ENCODE measurements around the gene ACE. TPM values are rescaled to one million over a fixed set of nuclear protein-coding genes. Genes with fewer than 3 reads are reported as not detected.

Gene ACE
- total and polyA plus RNA-seq, 4 donors, result 6.3 to 15.4 (median 11.3) TPM

DNA sequence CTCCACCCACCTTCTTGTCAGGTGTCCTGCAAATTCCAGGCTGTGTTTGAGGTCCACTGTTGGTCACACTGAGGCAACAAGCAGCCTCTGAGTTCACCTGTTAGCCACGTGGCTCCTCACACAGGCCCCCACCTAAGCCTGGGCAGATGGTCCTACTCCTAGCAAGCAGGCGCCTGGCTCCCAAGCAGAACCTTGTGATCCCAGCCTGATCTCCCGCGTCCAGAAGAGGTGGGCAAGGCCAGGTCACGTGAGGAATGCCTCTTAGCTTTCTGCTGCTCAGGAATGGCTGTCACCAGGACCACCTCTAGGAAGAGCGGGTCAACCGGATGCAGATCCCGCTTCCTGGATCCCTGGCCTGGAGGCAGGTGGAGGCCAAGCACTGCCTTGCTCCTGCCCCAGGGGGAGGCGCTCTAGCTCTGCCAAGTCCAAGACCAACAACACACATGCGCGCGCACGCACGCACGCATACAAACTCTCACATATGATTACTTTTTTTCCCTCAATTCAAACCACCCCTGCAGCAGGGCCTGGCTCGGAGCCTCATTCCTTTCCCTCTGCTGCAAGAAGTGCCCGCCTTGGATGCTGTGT lies 40.2 kb upstream of the ACE start:
- DNase-seq (ENCODE audit: low read depth in 4 of 6, low spot score in 6 of 6), result peak in 1 of 6 donors; percentile 57
- peaks cover 57% of the 10 kb centered on the region for H3K36me3 ChIP-seq (ENCODE audit: control insufficient read depth, insufficient read depth, low read length)
- H3K4me3 ChIP-seq (ENCODE audit: low read depth, low read length), result no peak overlapping the region
- 85% methylated on average over 11 of the region's 17 CpGs for WGBS (ENCODE audit: insufficient coverage)
- H3K4me1 ChIP-seq (ENCODE audit: control insufficient read depth, insufficient read depth, low read length), result peaks cover 61% of the 10 kb centered on the region
- H3K27ac ChIP-seq (ENCODE audit: low read depth, low read length), result no peak overlapping the region
- no peaks in the 10 kb centered on the region for H3K27me3 ChIP-seq (ENCODE audit: control insufficient read depth, insufficient read depth, low read length)
- H3K9me3 ChIP-seq (ENCODE audit: control insufficient read depth, insufficient read depth, low read length), result no peaks in the 10 kb centered on the region

DNA sequence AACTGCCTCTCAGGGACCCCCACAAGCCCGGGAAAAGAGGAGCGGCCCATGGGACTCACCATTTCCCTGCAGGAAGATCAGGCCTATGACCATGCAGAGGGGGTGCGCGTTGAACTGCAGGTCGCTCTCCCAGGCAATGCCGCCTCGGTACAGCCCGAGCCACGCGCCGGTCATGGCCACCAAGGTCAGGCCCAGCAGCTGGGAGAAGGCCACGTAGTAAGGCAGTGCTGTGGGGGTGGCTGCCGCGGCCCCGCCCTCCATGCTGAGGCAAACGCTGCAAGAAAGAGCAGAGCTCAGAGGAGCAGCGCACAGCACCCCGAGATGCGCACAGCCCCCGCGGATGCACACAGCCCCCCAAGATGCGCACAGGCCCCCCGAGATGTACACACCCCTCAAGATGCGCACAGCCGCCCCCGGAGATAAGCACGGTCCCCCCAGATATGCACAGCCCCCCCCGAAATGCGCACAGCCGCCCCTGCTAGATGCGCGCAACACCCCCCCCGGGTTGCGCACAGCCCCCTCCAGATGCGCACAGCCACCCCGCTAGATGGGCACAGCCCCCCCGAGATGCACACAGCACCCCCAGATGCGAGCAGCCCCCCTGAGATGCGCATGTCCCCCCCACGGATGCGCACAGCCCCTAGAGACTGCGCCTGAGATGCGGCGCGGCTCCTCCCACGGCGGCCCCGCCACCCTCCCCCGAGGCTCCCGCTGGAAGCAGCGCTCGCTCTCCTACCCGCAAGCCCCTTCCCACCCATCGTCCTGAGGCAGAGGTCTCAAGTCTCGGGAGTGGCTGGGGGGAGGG lies 39.4 kb upstream of the ACE start:
- Histone ChIP-seq H3K4me1 (ENCODE audit: control insufficient read depth, insufficient read depth, low read length) (peaks cover 61% of the 10 kb centered on the region), H3K9me3 (ENCODE audit: control insufficient read depth, insufficient read depth, low read length) (no peaks in the 10 kb centered on the region), H3K27me3 (ENCODE audit: control insufficient read depth, insufficient read depth, low read length) (no peaks in the 10 kb centered on the region), H3K27ac (ENCODE audit: low read depth, low read length) (no peak overlapping the region), H3K4me3 (ENCODE audit: low read depth, low read length) (no peak overlapping the region), H3K36me3 (ENCODE audit: control insufficient read depth, insufficient read depth, low read length) (peaks cover 60% of the 10 kb centered on the region)
- 37% methylated on average over 35 of the region's 55 CpGs for WGBS (ENCODE audit: insufficient coverage)
- DNase-seq (ENCODE audit: low read depth in 4 of 6, low spot score in 6 of 6), result peak in 1 of 6 donors; percentile 37

DNA sequence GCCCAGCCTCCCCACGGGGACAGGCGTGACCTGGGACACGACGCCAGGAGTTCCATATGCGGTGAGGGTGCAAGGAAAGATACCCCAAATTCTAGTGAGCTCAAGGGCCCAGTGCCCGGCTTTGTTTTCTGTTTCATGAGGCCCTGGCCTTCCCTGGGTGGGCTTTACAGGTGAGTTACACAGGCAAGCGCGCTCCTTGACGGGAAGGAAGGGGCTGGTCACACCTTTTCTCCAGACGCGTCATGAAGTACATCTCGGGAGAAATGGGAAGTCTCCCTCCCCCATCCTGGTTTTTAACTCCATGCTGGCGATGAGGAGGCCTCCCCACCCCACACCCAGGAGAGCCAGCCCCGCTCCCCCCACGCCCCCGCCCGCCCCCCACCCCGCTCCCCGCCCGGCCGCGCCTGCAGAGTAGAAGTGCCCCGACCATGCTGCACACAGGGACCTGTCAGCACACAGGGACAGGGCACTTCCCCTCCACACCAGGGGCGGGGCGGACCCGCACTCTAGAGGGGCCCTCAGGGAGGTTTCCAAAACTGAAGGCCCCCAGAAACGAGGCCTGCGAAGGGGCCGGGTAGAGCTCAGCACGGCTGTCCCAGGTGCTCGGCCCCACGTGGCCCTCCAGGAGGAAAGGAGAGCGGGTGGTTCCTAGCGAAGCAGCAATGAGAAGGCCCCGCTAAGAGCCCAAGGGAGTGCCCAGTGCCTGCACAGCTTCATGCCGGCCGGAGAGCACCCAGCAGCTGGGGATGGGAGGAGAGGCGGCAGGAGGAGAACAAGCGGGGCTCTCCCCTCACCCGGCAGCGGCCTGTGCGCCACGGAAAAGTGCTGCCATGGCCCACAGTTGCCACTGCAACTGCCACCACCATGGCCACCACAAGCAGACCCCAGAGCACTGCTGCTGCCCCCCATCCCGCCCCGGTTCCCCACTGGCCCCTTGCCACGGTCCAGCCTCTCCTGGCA lies 38.5 kb upstream of the ACE start:
- peak in 1 of 6 donors; percentile 47 for DNase-seq (ENCODE audit: low read depth in 4 of 6, low spot score in 6 of 6)
- Histone ChIP-seq H3K27ac (ENCODE audit: low read depth, low read length) (no peak overlapping the region), H3K4me1 (ENCODE audit: control insufficient read depth, insufficient read depth, low read length) (peaks cover 58% of the 10 kb centered on the region), H3K9me3 (ENCODE audit: control insufficient read depth, insufficient read depth, low read length) (no peaks in the 10 kb centered on the region), H3K36me3 (ENCODE audit: control insufficient read depth, insufficient read depth, low read length) (peaks cover 56% of the 10 kb centered on the region), H3K4me3 (ENCODE audit: low read depth, low read length) (no peak overlapping the region), H3K27me3 (ENCODE audit: control insufficient read depth, insufficient read depth, low read length) (no peaks in the 10 kb centered on the region)
- 42% methylated on average over 27 of the region's 46 CpGs for WGBS (ENCODE audit: insufficient coverage)

DNA sequence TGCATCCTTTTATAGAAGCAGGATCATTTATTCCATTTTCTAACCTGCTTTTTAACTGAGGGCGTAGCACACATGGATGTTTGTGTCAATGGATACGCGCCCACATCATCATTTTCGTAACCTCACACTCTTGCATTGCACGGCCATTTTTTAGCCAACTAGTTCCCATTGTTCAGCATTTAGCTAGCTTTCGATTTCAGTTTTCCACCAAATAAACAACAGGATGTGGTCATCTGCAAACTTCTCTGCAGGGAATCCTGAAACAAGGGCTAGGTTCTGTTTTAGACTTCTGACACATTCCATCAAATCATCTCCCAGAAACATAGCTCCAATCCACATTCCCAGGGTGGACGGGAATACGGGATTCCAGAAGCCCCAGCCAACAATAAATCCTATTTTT lies 37.2 kb upstream of the ACE start:
- Histone ChIP-seq H3K27ac (ENCODE audit: low read depth, low read length) (no peak overlapping the region), H3K9me3 (ENCODE audit: control insufficient read depth, insufficient read depth, low read length) (no peaks in the 10 kb centered on the region), H3K36me3 (ENCODE audit: control insufficient read depth, insufficient read depth, low read length) (peaks cover 43% of the 10 kb centered on the region), H3K27me3 (ENCODE audit: control insufficient read depth, insufficient read depth, low read length) (no peaks in the 10 kb centered on the region), H3K4me1 (ENCODE audit: control insufficient read depth, insufficient read depth, low read length) (peaks cover 46% of the 10 kb centered on the region), H3K4me3 (ENCODE audit: low read depth, low read length) (no peak overlapping the region)
- 85% methylated on average over 8 of the region's 8 CpGs for WGBS (ENCODE audit: insufficient coverage)
- no peak for DNase-seq (ENCODE audit: low read depth in 4 of 6, low spot score in 6 of 6)

DNA sequence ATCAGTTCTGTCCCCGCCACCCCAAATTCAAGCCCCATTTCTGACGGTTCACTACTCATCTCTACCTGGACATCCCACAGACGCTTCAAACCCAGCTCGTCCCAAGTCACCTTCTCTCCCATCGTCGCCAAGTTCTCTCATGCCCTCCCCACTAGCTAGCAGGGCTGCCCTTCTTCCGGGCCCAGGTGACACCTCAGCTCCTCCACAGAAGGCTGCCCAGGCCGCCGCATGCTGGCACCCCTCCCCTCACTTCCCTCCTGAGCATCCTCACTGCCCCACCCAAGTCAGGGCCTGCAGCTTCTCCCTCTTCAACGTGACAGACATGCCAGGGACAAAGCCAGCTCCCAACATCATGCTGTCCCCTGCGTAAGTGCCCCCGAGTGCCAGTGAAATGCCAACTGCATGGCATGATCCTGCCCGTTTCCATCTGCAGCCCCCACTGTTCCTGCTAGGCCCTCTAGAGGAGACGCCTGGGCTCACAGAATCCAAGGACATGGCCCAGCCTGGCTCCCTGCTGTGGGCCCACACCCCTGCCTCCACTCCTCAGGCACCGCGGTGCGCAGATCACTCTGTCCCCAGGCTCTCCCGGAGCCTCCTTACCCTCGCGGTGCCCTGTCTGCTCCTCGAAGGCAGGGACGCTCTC lies 36.6 kb upstream of the ACE start:
- 72% methylated on average over 22 of the region's 22 CpGs for WGBS (ENCODE audit: insufficient coverage)
- Histone ChIP-seq H3K4me3 (ENCODE audit: low read depth, low read length) (no peak overlapping the region), H3K9me3 (ENCODE audit: control insufficient read depth, insufficient read depth, low read length) (no peaks in the 10 kb centered on the region), H3K4me1 (ENCODE audit: control insufficient read depth, insufficient read depth, low read length) (peaks cover 44% of the 10 kb centered on the region), H3K36me3 (ENCODE audit: control insufficient read depth, insufficient read depth, low read length) (peaks cover 38% of the 10 kb centered on the region), H3K27ac (ENCODE audit: low read depth, low read length) (no peak overlapping the region), H3K27me3 (ENCODE audit: control insufficient read depth, insufficient read depth, low read length) (no peaks in the 10 kb centered on the region)
- DNase-seq (ENCODE audit: low read depth in 4 of 6, low spot score in 6 of 6), result no peak

DNA sequence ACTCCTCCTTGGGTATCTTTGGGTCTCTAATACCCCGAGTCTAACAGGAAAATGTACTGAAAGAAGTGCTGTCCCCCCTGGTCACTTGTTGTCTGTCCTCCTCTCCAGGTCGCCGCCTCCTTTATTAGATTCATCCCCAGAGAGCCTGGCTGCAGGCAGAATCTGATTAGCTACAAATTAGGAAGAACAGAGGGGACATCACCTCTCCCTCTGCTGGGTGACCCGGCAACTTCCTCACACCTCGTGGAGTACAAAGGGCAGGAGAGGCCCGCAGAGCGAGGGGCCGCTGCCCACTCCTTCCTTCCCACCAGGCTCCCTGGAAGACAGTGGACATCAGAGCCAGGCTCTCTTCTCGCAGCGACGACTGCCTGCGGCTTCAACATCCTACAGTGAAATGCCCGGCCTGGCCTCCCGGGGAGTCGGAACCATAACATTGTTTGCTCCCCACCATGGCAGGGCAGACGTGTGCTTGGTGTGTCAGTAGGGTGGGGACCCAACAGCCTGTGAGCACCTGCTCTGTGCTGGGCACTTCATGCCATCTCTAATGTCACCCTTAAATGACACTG lies 36.0 kb upstream of the ACE start:
- Histone ChIP-seq H3K27me3 (ENCODE audit: control insufficient read depth, insufficient read depth, low read length) (no peaks in the 10 kb centered on the region), H3K27ac (ENCODE audit: low read depth, low read length) (no peak overlapping the region), H3K9me3 (ENCODE audit: control insufficient read depth, insufficient read depth, low read length) (no peaks in the 10 kb centered on the region), H3K4me3 (ENCODE audit: low read depth, low read length) (no peak overlapping the region), H3K36me3 (ENCODE audit: control insufficient read depth, insufficient read depth, low read length) (peaks cover 32% of the 10 kb centered on the region), H3K4me1 (ENCODE audit: control insufficient read depth, insufficient read depth, low read length) (peaks cover 44% of the 10 kb centered on the region)
- no peak for DNase-seq (ENCODE audit: low read depth in 4 of 6, low spot score in 6 of 6)
- 53% methylated on average over 10 of the region's 16 CpGs for WGBS (ENCODE audit: insufficient coverage)

DNA sequence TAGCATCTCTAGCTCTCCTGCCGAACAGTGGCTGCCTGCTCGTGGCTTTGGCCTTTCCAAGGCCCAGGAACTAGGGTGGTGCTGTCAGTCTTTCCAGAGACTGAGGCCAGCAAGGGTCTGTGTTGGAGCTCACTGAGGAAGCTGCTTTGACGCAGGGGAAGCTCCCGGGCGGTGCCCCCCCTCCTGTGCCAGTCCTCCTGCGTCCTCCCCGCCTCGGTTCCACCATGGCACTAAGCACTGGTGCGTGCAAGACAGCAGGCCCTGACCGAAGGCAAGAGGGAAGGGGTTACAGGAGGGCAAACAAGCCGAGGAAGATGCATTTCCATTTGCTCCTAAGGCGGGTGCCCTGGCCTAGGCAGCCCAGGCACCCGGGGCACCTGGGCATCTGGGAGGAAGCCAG lies 35.2 kb upstream of the ACE start:
- Histone ChIP-seq H3K9me3 (ENCODE audit: control insufficient read depth, insufficient read depth, low read length) (no peaks in the 10 kb centered on the region), H3K36me3 (ENCODE audit: control insufficient read depth, insufficient read depth, low read length) (peaks cover 24% of the 10 kb centered on the region), H3K4me3 (ENCODE audit: low read depth, low read length) (no peak overlapping the region), H3K27me3 (ENCODE audit: control insufficient read depth, insufficient read depth, low read length) (no peaks in the 10 kb centered on the region), H3K27ac (ENCODE audit: low read depth, low read length) (no peak overlapping the region), H3K4me1 (ENCODE audit: control insufficient read depth, insufficient read depth, low read length) (peaks cover 45% of the 10 kb centered on the region)
- WGBS (ENCODE audit: insufficient coverage), result 87% methylated on average over 13 of the region's 13 CpGs
- no peak for DNase-seq (ENCODE audit: low read depth in 4 of 6, low spot score in 6 of 6)

DNA sequence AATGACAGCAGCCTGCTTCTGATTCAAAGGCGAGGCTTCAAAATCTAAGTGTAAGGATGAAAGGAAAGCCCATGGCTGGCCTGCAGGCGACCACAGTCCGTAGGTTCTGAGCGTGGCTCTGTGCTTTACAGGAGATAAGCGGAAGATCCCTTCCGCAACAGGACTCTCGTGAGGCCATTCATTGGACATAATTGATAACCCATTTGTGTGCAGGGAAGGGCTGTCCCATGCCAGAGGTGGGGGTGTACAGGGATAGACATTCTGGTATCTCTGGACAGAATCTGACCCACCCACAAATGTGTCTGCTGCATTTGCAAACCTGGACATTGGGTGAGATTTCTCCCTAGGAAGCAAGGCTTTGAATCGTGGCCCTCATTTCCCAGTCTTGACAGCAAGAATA lies 34.8 kb upstream of the ACE start:
- Histone ChIP-seq H3K4me1 (ENCODE audit: control insufficient read depth, insufficient read depth, low read length) (peaks cover 45% of the 10 kb centered on the region), H3K4me3 (ENCODE audit: low read depth, low read length) (no peak overlapping the region), H3K27ac (ENCODE audit: low read depth, low read length) (no peak overlapping the region), H3K27me3 (ENCODE audit: control insufficient read depth, insufficient read depth, low read length) (no peaks in the 10 kb centered on the region), H3K9me3 (ENCODE audit: control insufficient read depth, insufficient read depth, low read length) (no peaks in the 10 kb centered on the region), H3K36me3 (ENCODE audit: control insufficient read depth, insufficient read depth, low read length) (peaks cover 19% of the 10 kb centered on the region)
- DNase-seq (ENCODE audit: low read depth in 4 of 6, low spot score in 6 of 6), result no peak
- 75% methylated on average over 5 of the region's 8 CpGs for WGBS (ENCODE audit: insufficient coverage)

DNA sequence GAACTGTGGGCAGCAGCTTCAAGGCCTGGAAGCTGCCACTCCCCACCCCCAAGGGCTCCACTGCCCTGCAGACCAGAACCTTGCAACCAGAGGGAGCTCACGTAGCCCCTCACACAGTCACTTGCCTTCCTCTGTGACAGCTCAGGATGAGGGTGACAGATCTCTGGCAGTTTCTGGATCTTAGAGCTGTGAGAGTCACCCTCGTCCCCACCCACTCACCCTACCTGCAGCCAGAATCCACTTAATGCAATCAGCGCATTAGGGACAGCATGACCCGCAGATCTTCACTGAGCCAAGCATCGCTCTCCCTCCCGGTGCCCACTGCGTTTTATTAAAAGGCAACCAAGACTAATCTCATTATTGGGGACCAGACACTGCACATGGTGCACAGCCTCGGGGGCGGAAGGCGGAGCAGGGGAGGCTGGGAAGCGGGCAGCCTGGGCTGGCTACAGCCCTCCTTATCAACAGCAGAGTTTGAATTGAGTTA lies 34.3 kb upstream of the ACE start:
- Histone ChIP-seq H3K4me3 (ENCODE audit: low read depth, low read length) (no peak overlapping the region), H3K9me3 (ENCODE audit: control insufficient read depth, insufficient read depth, low read length) (no peaks in the 10 kb centered on the region), H3K4me1 (ENCODE audit: control insufficient read depth, insufficient read depth, low read length) (peaks cover 45% of the 10 kb centered on the region), H3K27ac (ENCODE audit: low read depth, low read length) (no peak overlapping the region), H3K27me3 (ENCODE audit: control insufficient read depth, insufficient read depth, low read length) (no peaks in the 10 kb centered on the region), H3K36me3 (ENCODE audit: control insufficient read depth, insufficient read depth, low read length) (peaks cover 15% of the 10 kb centered on the region)
- 68% methylated on average over 10 of the region's 11 CpGs for WGBS (ENCODE audit: insufficient coverage)
- no peak for DNase-seq (ENCODE audit: low read depth in 4 of 6, low spot score in 6 of 6)
